Measurements from ENCODE around the gene OR2D2. TPM values are rescaled to one million over a fixed set of nuclear protein-coding genes. Genes with fewer than 3 reads are reported as not detected.

Gene OR2D2
- total and polyA plus RNA-seq, 2 experiments from 2014 or later, result 0.30 TPM; not detected in 1

DNA sequence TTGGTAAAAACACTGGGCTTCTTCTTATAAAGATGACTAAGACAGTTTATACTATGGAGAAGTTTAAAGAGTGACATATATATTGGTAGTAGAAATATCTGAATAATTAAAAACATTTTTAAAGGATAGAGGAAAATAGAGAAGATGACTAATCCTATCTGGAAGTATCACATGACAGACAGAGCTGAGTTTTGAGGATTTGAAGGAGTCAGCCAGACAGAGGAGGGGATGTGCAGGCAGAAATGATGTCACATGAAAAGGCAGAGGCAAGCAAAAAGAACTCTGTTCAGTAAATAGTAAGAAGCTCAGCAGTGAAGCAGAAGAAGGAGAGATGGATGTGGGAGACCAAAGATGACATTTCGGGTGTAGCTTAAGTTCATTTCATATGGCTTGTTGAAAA is 27.9 kb downstream of the OR2D2 start:
- Histone ChIP-seq H3K36me3 (replicated peaks; ENCODE audit: insufficient read depth, low read depth) (no peaks in the 10 kb centered on the region), H3K9me3 (ENCODE audit: low read depth) (no peaks in the 10 kb centered on the region), H3K79me2 (no peaks in the 10 kb centered on the region), H3K4me1 (ENCODE audit: insufficient read depth) (no peaks in the 10 kb centered on the region), H3K9me2 (replicated peaks; ENCODE audit: insufficient read depth) (no peaks in the 10 kb centered on the region), H3K4me2 (no peak overlapping the region), H3K27ac (no peak overlapping the region), H3K27me3 (no peaks in the 10 kb centered on the region), H2AFZ (no peak overlapping the region), H4K20me1 (ENCODE audit: insufficient read depth, poor library complexity, severe bottlenecking) (no peaks in the 10 kb centered on the region), H3K4me3 (no peak overlapping the region)
- TF ChIP-seq, protein P1, sequence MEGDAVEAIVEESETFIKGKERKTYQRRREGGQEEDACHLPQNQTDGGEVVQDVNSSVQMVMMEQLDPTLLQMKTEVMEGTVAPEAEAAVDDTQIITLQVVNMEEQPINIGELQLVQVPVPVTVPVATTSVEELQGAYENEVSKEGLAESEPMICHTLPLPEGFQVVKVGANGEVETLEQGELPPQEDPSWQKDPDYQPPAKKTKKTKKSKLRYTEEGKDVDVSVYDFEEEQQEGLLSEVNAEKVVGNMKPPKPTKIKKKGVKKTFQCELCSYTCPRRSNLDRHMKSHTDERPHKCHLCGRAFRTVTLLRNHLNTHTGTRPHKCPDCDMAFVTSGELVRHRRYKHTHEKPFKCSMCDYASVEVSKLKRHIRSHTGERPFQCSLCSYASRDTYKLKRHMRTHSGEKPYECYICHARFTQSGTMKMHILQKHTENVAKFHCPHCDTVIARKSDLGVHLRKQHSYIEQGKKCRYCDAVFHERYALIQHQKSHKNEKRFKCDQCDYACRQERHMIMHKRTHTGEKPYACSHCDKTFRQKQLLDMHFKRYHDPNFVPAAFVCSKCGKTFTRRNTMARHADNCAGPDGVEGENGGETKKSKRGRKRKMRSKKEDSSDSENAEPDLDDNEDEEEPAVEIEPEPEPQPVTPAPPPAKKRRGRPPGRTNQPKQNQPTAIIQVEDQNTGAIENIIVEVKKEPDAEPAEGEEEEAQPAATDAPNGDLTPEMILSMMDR (IDR thresholded peaks at IDR 0.05; ENCODE audit: poor library complexity), result no peak
- TF ChIP-seq EZH2phosphoT487 (IDR thresholded peaks at IDR 0.05; ENCODE audit: low read depth, severe bottlenecking, unreplicated experiment), result no peak
- TF ChIP-seq EZH2 (IDR thresholded peaks at IDR 0.05; ENCODE audit: borderline replicate concordance), result no peak
- DNase-seq (ENCODE audit: low spot score), result no peak
- 100% methylated on average over 1 of the region's 1 CpG for WGBS (ENCODE audit: low lambda C conversion rate, missing lambda C conversion rate)

DNA sequence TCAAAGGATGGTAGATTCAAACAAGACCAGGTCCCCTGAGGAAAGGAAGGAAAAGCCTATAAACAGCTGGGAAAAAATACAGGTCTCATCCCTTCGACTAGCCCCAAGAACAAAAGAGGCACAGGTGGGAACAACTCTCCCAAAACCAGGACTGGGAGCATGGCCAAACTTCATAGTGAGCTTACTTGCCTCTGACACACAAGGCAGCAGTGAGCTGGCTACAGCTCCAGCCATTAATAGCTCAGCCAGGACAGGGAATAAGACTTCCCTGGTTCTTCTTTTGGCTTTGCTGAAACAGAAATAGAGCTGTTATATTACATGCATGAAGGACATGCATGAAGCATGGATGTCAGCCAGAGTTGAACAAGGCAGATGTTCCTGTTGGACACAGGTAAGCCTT is 29.3 kb downstream of the OR2D2 start, which contains the start of gene OR10A2:
OR10A2 (plus strand) TSS at position 97 of the 400 bp plus-strand sequence. CDS start 6,698 bp downstream, outside the sequence.
- no peaks in the 10 kb centered on the region for H3K4me1 ChIP-seq (ENCODE audit: insufficient read depth)
- no peak within 1 kb of the TSS for H2AFZ ChIP-seq
- H3K27ac ChIP-seq, result no peak within 1 kb of the TSS
- H3K79me2 ChIP-seq, result no peaks in the 10 kb centered on the region
- H3K4me2 ChIP-seq, result no peak within 1 kb of the TSS
- no peaks in the 10 kb centered on the region for H3K9me3 ChIP-seq (ENCODE audit: low read depth)
- peak; percentile 10 for DNase-seq (ENCODE audit: low spot score)
- no peaks in the 10 kb centered on the region for H3K36me3 ChIP-seq (replicated peaks; ENCODE audit: insufficient read depth, low read depth)
- 47% methylated on average over 1 of the region's 1 CpG for WGBS (ENCODE audit: low lambda C conversion rate, missing lambda C conversion rate)
- H3K4me3 ChIP-seq, result no peak within 1 kb of the TSS
- H4K20me1 ChIP-seq (ENCODE audit: insufficient read depth, poor library complexity, severe bottlenecking), result no peaks in the 10 kb centered on the region
- H3K27me3 ChIP-seq, result no peaks in the 10 kb centered on the region
- no peaks in the 10 kb centered on the region for H3K9me2 ChIP-seq (replicated peaks; ENCODE audit: insufficient read depth)
- TF ChIP-seq EZH2phosphoT487 (IDR thresholded peaks at IDR 0.05; ENCODE audit: low read depth, severe bottlenecking, unreplicated experiment) (no peak), EZH2 (IDR thresholded peaks at IDR 0.05; ENCODE audit: borderline replicate concordance) (no peak)
- TF ChIP-seq, protein P1 (IDR thresholded peaks at IDR 0.05; ENCODE audit: poor library complexity), result no peak

- Histone ChIP-seq H3K36me3 (replicated peaks; ENCODE audit: insufficient read depth, low read depth) (no peaks in the 10 kb centered on the region), H3K4me2 (no peak overlapping the region), H3K4me1 (ENCODE audit: insufficient read depth) (no peaks in the 10 kb centered on the region), H3K4me3 (no peak overlapping the region), H3K79me2 (no peaks in the 10 kb centered on the region), H3K27ac (no peak overlapping the region), H4K20me1 (ENCODE audit: insufficient read depth, poor library complexity, severe bottlenecking) (no peaks in the 10 kb centered on the region), H3K27me3 (no peaks in the 10 kb centered on the region), H3K9me2 (replicated peaks; ENCODE audit: insufficient read depth) (no peaks in the 10 kb centered on the region), H2AFZ (no peak overlapping the region), H3K9me3 (ENCODE audit: low read depth) (no peaks in the 10 kb centered on the region)
- DNase-seq (ENCODE audit: low spot score), result no peak
- no peak for TF ChIP-seq EZH2 (IDR thresholded peaks at IDR 0.05; ENCODE audit: borderline replicate concordance)
- no peak for TF ChIP-seq EZH2phosphoT487 (IDR thresholded peaks at IDR 0.05; ENCODE audit: low read depth, severe bottlenecking, unreplicated experiment)
- TF ChIP-seq, protein P1 (IDR thresholded peaks at IDR 0.05; ENCODE audit: poor library complexity), result no peak
- WGBS (ENCODE audit: low lambda C conversion rate, missing lambda C conversion rate), result 54% methylated on average over 3 of the region's 3 CpGs
Observed at GRCh38 chr11:6856871-6857270, 35.4 kb downstream of the OR2D2 start.

Data from hepatocyte (in vitro differentiated cells).